ENCODE measurements around the gene SGCD. TPM values are rescaled to one million over a fixed set of nuclear protein-coding genes. Genes with fewer than 3 reads are reported as not detected.

The SGCD gene
- polyA plus RNA-seq, 3 donors: 0.32 to 4.2 (median 2.7) TPM

DNA sequence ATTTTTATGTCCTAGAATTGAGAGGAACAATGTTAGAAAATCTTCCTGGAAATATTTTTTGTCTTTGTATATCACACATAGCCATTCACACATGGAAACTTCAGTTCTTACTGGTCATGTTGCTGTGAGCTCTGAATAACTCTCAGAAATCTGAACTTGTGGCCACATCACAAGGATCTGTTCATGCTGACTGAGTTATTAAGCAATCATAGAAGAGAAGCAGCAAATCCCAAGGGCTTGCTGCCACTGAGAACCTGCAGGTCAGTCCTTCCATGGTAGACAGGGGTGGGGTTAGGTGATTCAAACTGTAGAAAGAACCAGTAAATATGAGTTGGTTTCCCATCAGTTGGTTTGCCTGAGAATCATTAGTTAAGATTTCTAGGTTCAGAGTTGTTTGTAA, 27.6 kb downstream of the SGCD start:
- no peak overlapping the region for H3K27ac ChIP-seq (ENCODE audit: low read depth, low read length)

DNA sequence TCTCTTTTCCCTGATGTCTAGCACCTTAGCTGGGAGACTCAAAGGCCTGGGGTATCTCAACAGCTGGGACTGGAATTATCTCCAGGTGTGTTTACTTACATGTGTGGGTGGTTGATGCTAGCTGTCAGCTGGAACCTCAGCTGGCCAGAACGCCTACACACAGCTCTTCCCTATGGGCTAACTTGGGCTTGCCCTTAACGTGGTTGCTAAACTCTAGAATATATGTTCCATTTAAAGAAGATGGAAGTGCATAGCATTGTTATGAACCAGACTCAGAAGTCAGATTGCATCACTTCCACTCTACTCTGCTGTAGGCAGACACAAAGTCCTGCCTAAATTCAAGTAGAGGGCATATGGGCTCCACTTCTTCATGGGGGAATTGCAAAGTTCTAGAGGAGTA, 29.3 kb downstream of the SGCD start:
- WGBS, 3 donors: 60 to 74% (median 61%) methylated on average over 2 of the region's 2 CpGs
- H3K27ac ChIP-seq (ENCODE audit: low read depth, low read length): no peak overlapping the region

- H3K27ac ChIP-seq (ENCODE audit: low read depth, low read length): no peak overlapping the region
- 73 to 81% (median 78%) methylated on average over 1 of the region's 1 CpG for WGBS, 3 donors
These were observed 32.5 kb downstream of the SGCD start for GRCh38 chr5:156359476-156359875.

DNA sequence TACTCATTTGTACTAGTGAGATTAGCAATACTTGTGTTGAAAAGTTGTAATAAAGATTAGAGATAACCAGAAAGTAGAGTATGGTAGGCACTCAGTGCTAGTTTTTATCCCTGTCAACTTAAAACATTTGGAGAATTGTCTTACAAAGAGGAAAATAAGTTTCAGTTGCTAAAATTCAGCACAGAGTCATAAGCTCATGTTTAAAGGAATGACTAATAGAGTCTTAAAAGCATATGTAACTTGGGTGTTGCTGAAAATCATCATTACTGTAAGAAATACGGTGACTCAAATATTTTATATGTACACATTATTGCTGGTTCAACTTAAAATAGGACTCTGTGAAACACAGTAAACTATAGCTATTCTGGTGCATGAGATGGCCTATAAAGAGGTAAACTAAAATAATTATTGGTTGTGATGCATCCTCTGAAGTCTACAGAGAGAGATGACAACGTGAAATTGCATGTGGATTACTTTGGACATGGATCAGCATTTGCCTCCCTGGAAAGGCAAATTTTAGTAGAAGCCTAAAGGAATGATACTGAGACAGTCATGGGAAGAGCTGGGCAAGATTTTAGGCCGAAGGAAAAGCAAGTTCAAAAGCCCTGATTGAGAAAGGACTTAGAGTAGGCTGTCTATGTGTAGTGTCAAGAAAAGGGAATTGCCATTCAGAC, 34.6 kb downstream of the SGCD start:
- no peak overlapping the region for H3K27ac ChIP-seq (ENCODE audit: low read depth, low read length)
- WGBS, 3 donors: 73 to 82% (median 79%) methylated on average over 3 of the region's 3 CpGs

GRCh38 chr5:156363861-156364260, 36.9 kb downstream of the SGCD start:
- H3K27ac ChIP-seq (ENCODE audit: low read depth, low read length): no peak overlapping the region
- WGBS, 3 donors: 69 to 92% (median 91%) methylated on average over 2 of the region's 2 CpGs

- no peak overlapping the region for H3K27ac ChIP-seq (ENCODE audit: low read depth, low read length)
These were observed 39.6 kb downstream of the SGCD start for GRCh38 chr5:156366521-156366920.

- 75 to 87% (median 85%) methylated on average over 3 of the region's 3 CpGs for WGBS, 3 donors
- H3K27ac ChIP-seq (ENCODE audit: low read depth, low read length): no peak overlapping the region
These were observed 40.6 kb downstream of the SGCD start for GRCh38 chr5:156367597-156367996.

GRCh38 chr5:156375895-156376495, 49.0 kb downstream of the SGCD start:
- H3K27ac ChIP-seq (ENCODE audit: low read depth, low read length): no peak overlapping the region
- WGBS, 3 donors: 39 to 77% (median 71%) methylated on average over 3 of the region's 3 CpGs

DNA sequence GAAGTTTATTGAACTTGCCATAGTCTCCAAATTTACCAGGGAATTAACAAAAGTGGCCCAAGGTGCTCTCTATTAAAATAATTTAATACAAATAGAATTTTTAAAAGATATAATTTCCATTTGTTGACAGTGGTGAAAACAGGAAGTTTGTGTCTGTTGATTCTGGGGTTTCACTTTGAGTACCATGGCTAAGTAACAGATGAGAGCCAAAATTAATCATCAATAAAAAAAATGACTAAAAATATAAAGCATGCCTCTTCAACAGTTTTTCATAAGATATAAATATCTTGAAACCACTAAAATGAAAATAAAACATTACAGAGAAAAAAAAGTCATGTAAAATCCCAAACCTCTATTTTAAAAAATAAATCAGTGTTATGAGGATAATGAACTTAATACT, 49.8 kb downstream of the SGCD start:
- H3K27ac ChIP-seq (ENCODE audit: low read depth, low read length): no peak overlapping the region

GRCh38 chr5:156378159-156378558, 51.2 kb downstream of the SGCD start:
- WGBS, 3 donors: 70 to 89% (median 84%) methylated on average over 2 of the region's 2 CpGs

DNA sequence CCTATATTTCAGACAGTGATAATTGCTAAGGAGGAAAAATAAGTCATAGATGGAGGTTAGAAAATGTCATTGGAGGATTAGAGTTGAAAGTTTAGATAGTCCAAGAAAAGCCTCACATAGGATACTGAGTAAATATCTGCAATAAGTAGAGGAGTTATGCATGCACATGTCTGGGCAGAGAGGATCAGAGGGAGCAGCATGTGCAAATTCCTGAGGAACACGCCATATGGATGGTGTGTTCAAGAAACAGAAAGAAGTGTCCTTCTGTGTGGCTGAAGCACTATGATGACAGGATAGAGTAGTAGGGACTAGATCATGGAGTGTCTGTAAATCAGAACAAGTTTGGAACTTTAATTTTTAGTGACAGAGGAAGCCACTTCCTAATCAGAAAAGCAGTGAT, 52.2 kb downstream of the SGCD start:
- no peak overlapping the region for H3K27ac ChIP-seq (ENCODE audit: low read depth, low read length)
- WGBS, 3 donors: 73 to 93% (median 89%) methylated on average over 1 of the region's 1 CpG

More at GRCh38 chr5:156378159-156378558, 51.2 kb downstream of the SGCD start:
- no peak overlapping the region for H3K27ac ChIP-seq (ENCODE audit: low read depth, low read length)

GRCh38 chr5:156380848-156381247, 53.9 kb downstream of the SGCD start:
- 58 to 72% (median 68%) methylated on average over 3 of the region's 3 CpGs for WGBS, 3 donors

GRCh38 chr5:156383510-156384265, 56.7 kb downstream of the SGCD start:
- no peak overlapping the region for H3K27ac ChIP-seq (ENCODE audit: low read depth, low read length)
- 59 to 74% (median 71%) methylated on average over 5 of the region's 5 CpGs for WGBS, 3 donors

More at GRCh38 chr5:156380848-156381247, 53.9 kb downstream of the SGCD start:
- H3K27ac ChIP-seq (ENCODE audit: low read depth, low read length): no peak overlapping the region

DNA sequence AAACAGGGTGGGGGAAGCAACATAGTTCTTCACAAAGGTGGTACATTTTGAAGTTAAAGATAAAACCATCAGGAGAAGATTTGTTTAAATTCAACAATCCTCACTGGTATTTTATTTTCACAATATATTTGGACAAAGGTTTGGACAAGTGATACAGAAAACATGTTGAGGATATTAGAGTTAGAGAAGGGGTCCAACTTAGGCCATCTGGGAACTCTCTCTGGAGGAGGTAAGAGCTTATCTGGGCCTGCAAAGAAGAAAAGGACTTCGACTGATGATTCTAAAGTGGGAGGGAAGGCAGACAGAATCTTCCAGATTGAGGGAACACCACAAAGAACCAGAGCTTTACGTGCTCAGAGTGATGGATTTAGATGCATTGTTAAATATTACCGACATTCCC, 58.5 kb downstream of the SGCD start:
- no peak overlapping the region for H3K27ac ChIP-seq (ENCODE audit: low read depth, low read length)
- WGBS, 3 donors: 61 to 73% (median 62%) methylated on average over 3 of the region's 3 CpGs

DNA sequence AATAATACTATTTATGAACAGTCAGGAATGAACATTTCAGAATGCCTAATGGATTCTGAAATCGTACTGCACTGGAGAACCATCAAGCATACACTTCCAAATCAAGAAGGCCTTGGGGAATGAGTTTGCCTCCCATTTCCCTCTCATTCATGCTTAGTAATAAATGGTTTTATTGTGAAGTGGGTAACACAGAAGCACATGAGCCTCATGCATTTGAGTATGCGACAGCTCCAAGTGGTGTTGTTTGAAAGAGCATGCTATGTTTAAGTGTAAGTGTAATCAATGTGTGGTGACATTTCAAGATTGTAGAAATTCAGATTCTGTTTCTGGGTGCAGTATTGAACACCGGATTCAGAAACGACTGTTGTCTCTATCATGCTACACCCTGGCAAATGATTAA, 60.0 kb downstream of the SGCD start:
- WGBS, 3 donors: 53 to 81% (median 78%) methylated on average over 4 of the region's 4 CpGs

DNA sequence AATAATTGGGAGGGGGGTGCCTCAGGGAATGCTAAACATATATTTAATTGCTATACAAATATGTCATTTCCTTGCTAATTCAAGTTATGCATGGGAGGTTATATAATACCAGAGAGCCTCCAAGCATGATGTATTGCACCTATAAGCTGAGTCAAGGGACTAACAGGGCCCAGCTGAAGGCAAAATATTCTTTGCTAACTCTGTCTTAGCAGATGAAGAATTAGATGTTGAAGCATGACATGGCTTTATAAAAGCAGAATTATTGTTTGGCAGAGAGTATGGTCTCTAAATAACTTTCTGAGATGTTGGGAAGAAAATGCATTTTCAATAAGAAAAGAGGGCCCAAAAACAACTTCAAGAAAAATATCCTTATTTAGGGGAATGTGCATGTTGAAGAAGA, 60.4 kb downstream of the SGCD start:
- H3K27ac ChIP-seq (ENCODE audit: low read depth, low read length): no peak overlapping the region

More for the DNA sequence above, 60.0 kb downstream of the SGCD start:
- no peak overlapping the region for H3K27ac ChIP-seq (ENCODE audit: low read depth, low read length)

DNA sequence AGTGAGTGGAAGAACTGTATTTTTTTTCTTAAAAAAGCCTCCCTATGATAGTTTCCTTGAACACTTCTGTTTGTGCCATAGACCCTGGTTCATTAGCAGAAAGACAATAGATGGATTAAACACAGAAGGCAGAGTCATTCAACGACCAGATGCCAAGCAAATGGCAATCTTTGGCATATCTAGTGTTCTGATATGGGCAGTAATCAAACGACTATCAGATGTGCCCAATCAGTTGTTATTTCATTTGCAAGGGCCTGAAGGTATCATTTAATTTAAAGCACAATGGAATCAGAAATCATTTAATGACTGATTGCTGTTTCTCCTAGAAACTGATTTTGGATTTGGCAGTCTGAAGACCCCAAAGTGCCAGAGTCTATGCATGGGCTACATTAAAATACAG, 61.3 kb downstream of the SGCD start:
- no peak overlapping the region for H3K27ac ChIP-seq (ENCODE audit: low read depth, low read length)
- WGBS, 3 donors: 26 to 66% (median 39%) methylated on average over 2 of the region's 2 CpGs

- no peak overlapping the region for H3K27ac ChIP-seq (ENCODE audit: low read depth, low read length)
- WGBS, 3 donors: 50 to 89% (median 80%) methylated on average over 7 of the region's 7 CpGs
These were observed 64.2 kb downstream of the SGCD start for GRCh38 chr5:156391139-156391538.

DNA sequence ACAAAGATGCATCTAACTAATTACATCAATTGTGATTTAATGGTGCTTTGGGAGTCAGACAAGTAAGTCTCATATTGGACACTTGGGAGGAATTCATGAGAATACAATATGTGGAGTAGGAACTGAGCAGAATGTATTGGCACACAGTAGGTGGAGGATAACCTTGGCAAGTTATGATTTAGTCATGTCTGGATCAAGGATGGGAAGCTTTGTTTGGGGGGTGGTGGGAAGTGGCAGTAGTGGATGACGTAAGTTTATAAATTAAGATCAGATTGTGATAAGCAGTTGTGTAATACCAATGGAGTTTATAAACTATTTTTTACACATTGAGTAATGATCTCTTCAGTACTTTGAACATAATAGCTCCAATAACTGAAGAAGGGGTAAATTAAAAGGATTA, 67.0 kb downstream of the SGCD start:
- WGBS, 3 donors: 67 to 74% (median 71%) methylated on average over 1 of the region's 1 CpG
- H3K27ac ChIP-seq (ENCODE audit: low read depth, low read length): no peak overlapping the region
